ENCODE results near the gene WNT5B.

The WNT5B gene

DNA sequence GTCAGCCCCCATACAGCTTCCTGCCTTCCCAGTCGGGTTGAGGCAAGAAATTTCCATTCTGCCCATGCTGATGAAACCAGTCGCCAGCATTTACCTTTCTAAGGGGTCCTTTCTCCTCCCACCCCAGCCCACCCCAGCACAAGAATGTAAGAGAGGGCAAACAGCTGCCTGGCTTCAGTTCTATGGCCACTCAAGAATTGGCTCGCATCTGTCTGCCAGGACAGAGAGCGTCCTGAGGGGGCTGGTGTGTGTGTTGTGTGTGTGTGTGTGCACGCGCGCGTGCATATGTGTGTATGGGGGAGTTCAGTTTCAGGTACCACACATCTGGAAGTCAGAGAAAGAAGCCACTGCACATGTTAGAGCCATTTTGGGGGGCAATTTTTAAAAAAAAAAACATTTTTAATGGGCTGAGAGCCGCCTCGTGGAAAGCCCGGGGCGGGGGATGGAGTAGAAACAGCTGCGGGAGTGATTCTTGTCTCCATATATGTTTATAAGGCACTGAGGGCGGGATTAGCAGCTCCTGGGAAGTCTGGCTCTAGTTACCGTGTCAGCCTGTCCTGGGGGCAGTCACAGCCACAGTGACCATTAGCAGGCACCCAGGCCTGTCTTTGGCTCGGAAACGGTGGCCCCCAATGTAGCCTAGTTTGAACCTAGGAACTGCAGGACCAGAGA lies at the start of gene WNT5B:
WNT5B (plus strand) TSS at position 566 of the 672 bp plus-strand sequence. CDS start 2,124 bp downstream, outside the sequence.
- Mint-ChIP-seq H3K27ac (no peak within 1 kb of the TSS), H3K27me3 (peaks cover 21% of the 10 kb centered on the region), H3K4me1 (ENCODE audit: low read depth) (peaks cover 12% of the 10 kb centered on the region), H3K9me3 (ENCODE audit: low read depth) (no peaks in the 10 kb centered on the region), H3K4me3 (peak within 1 kb of the TSS; percentile 78), H3K36me3 (no peaks in the 10 kb centered on the region)

DNA sequence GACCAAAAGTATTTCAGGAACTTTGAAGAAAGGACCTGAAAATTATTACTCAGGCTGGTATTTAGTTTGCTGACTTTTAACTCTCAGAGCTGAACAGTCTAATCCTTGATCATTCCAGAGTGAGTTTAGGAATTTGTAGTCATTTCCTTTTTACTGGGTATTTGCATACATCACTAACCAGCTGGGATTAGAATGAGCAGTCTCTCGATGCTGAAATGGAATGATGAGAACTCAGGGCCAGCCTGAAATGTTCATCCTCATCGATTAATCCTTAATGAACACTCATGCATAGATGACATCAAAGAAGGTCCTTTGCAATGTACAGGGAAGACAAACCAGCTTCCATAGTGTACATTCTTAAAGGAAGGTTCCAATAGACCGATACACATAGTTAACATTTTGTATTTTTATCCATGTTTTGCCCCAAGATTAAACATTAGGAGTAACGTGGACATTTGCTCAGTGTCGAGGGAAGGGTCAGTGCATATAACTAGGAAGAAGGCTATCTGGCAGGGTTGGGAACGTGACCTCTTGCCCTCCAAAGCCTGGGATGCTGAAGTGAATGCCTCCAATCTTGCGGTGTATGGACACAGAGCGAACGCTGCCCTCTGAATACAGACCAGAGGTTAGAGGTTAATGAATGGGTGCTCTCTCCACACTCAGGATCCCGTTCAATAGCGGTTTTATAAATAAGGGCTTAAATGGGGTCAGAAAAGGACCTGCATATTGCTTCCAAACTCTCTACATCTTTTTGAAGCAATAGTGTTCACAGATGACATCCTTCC lies 49.2 kb upstream of the WNT5B start:
- no peak overlapping the region for H3K27ac Mint-ChIP-seq
- H3K9me3 Mint-ChIP-seq (ENCODE audit: low read depth), result no peaks in the 10 kb centered on the region
- peaks cover 8% of the 10 kb centered on the region for H3K4me1 Mint-ChIP-seq (ENCODE audit: low read depth)
- H3K27me3 Mint-ChIP-seq, result no peaks in the 10 kb centered on the region
- H3K4me3 Mint-ChIP-seq, result no peak overlapping the region
- H3K36me3 Mint-ChIP-seq, result no peaks in the 10 kb centered on the region

DNA sequence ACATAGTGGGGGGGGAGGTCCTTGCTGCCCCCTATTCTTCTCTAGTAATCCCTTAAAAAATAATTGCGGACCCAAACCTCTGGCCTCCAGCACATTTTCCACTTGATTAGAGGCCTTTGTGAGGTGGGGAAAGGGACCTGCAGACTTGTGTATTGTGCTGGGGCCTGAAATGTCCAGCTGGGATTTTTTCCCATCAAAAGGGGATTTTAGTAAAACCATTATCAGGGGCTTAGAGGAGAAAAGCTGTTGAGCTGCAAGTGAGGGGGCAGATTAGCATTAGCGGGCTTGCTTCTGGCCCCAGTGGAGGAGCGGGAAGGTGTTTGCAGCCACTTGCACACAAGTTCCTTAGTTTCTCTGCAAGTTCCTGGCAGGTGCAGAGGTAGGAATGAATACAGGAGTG lies 48.5 kb upstream of the WNT5B start:
- no peaks in the 10 kb centered on the region for H3K36me3 Mint-ChIP-seq
- H3K27ac Mint-ChIP-seq, result no peak overlapping the region
- no peaks in the 10 kb centered on the region for H3K9me3 Mint-ChIP-seq (ENCODE audit: low read depth)
- no peaks in the 10 kb centered on the region for H3K27me3 Mint-ChIP-seq
- peaks cover 8% of the 10 kb centered on the region for H3K4me1 Mint-ChIP-seq (ENCODE audit: low read depth)
- no peak overlapping the region for H3K4me3 Mint-ChIP-seq

DNA sequence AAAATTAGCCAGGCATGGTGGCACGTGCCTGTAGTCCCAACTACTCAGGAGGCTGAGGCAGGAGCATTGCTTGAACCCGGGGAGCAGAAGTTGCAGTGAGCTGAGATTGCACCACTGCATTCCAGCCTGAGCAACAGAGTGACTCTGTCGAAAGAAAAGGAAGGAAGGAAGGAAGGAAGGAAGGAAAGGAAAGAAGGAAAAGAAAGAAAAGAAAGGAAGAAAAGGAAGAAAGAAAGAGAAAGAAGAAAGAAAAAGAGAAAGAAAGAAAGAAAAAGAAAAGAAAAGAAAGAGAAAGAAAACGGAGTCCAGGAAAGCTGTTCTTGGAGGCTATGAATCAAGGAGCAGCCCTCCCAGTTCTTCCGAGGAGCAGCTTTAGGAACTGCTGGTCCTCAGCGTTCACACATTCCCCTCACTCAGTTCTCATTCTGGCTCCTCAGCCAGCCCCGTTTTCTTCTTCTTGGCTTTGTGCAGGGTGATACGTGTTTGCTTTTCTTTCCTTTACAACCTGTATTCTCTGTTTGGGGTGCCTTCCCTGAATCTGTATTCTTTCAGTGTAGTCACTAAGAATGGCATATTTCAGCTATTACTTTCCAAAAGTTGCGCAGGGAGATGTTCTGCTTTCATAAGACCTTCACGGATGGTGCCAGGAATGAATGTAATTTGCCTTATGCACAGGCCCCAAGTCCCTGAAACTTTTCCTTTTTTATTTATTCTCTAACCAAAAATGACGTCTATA lies 46.9 kb upstream of the WNT5B start:
- Mint-ChIP-seq H3K4me1 (ENCODE audit: low read depth) (peaks cover 9% of the 10 kb centered on the region), H3K27me3 (no peaks in the 10 kb centered on the region), H3K9me3 (ENCODE audit: low read depth) (no peaks in the 10 kb centered on the region), H3K27ac (peak overlapping the region; percentile 54), H3K4me3 (no peak overlapping the region), H3K36me3 (no peaks in the 10 kb centered on the region)

DNA sequence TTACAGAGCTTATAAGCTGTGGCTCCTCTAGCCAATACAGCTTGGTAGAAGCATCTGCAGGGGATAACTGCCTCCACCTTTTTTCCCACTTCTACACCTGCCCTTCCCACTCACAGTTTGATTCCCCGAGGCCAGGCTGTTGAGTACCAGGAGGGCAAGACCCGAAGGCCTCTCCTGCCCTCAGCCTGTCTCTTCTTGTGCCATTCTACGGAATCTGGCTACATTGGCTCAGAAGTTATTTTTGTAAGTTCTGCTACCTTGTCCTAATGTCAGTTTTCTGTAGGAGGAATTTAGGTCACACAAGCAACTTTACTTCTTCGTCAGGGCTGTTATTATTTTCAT lies 46.4 kb upstream of the WNT5B start:
- H3K4me1 Mint-ChIP-seq (ENCODE audit: low read depth), result peaks cover 14% of the 10 kb centered on the region
- no peaks in the 10 kb centered on the region for H3K9me3 Mint-ChIP-seq (ENCODE audit: low read depth)
- H3K27ac Mint-ChIP-seq, result no peak overlapping the region
- no peaks in the 10 kb centered on the region for H3K36me3 Mint-ChIP-seq
- no peaks in the 10 kb centered on the region for H3K27me3 Mint-ChIP-seq
- H3K4me3 Mint-ChIP-seq, result no peak overlapping the region

DNA sequence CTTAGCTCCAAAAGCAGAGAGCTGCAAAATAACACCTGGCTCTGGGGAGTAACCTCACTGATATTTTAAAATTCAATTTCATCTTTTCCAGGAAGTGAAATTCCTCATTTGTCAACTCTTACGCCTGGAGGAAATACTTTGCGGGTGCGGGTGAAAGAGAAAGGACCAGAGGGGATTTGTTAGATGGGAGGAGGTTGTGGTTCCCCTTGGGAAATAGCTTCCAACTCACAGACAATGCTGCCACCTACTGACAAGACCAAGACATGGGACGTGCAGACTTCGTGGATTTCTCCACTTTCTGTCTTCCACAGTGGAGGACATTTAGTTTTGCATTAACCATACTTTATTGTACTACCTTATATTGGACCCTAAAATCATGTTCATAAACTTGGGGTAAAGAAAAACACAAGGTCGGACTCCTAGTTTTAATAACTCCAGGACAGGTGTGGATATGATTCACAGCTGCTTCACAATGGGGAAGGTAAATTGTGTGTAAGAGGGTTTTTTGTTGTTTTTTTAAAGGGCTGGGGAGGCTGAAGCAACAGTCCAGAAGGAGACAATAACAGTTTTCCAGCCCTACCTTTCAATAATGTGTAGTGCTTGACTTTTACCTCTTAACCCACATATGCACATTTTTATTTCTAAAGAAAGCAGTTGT lies 45.5 kb upstream of the WNT5B start:
- Mint-ChIP-seq H3K4me3 (peak overlapping the region; percentile 11), H3K27ac (no peak overlapping the region), H3K4me1 (ENCODE audit: low read depth) (peaks cover 23% of the 10 kb centered on the region)

DNA sequence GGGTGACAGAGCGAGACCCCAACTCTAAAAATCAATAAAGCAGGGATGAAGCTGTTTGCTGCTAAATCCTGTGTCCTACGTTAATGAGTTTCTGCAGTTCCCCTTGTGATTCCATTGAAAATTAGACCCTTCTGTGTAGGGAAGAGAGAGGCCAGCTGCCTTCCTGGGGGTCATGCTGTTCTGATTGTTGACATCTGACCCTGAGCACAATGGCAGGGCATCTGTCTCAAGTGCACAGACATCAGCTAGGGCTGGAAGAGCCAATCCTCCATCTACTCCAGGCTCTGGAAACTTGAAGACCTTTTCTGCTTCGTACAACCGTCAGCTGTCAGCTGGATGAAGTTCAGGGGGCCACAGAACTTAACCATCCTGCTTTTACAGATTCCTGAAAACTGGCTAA lies 44.7 kb upstream of the WNT5B start:
- Mint-ChIP-seq H3K36me3 (no peaks in the 10 kb centered on the region), H3K4me3 (no peak overlapping the region), H3K27me3 (no peaks in the 10 kb centered on the region), H3K27ac (no peak overlapping the region), H3K9me3 (ENCODE audit: low read depth) (no peaks in the 10 kb centered on the region), H3K4me1 (ENCODE audit: low read depth) (peaks cover 27% of the 10 kb centered on the region)

More for the DNA sequence above, 45.5 kb upstream of the WNT5B start:
- no peaks in the 10 kb centered on the region for H3K27me3 Mint-ChIP-seq
- H3K9me3 Mint-ChIP-seq (ENCODE audit: low read depth), result no peaks in the 10 kb centered on the region
- H3K36me3 Mint-ChIP-seq, result no peaks in the 10 kb centered on the region

DNA sequence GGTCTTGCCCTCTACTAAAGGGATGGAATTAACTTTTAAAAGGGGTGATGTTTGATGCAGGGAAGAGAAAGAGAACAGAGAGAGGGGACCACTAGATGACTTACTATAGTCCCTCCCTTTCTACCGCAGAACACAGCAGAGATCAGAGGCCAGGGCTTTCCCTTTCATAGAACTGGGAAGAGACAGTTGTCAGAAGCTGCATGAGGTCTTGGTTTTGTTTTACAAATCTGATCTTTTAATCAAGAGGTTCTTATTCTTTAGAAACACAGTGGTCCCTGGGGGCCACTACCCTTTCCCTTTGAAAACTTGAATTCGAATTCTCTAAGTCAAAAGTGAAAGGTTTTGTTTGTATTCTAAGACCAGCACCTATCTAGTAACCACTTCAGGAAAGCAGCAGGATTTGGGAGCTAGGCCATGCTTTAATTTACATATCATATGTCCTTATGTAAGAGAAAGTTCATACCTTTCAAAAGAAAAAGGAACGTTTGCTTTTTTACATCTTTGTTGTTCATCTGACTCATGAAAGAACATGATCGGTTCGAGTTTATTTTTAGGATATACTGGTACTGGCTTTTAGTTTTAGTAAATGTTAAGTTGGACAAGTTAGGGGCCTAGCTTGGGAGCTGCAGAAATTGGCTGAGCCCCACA lies 41.0 kb upstream of the WNT5B start:
- Mint-ChIP-seq H3K27ac (peak overlapping the region; percentile 88), H3K4me3 (peak overlapping the region; percentile 54), H3K9me3 (ENCODE audit: low read depth) (no peaks in the 10 kb centered on the region), H3K27me3 (no peaks in the 10 kb centered on the region), H3K36me3 (peaks cover 3% of the 10 kb centered on the region), H3K4me1 (ENCODE audit: low read depth) (peaks cover 62% of the 10 kb centered on the region)

DNA sequence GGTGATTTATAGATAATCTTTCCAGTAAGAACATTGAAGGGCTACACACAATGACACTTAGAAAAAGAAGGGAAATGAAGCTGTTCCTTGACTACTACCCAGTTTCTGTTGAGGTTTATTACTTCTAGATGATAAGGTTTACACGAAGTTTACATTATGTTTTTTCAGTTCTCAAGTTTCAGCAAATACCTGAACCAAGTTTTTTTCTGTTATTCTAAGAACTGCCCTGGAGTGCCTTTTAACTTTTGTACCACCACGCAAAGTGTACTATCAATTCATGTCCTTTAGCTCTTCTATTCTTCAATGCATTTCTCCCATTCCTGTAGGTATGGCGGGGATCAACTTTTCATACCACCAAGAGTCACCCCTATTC lies 40.5 kb upstream of the WNT5B start:
- peak overlapping the region; percentile 54 for H3K4me3 Mint-ChIP-seq
- H3K9me3 Mint-ChIP-seq (ENCODE audit: low read depth), result no peaks in the 10 kb centered on the region
- H3K36me3 Mint-ChIP-seq, result peaks cover 3% of the 10 kb centered on the region
- H3K27me3 Mint-ChIP-seq, result no peaks in the 10 kb centered on the region
- H3K27ac Mint-ChIP-seq, result peak overlapping the region; percentile 88
- peaks cover 58% of the 10 kb centered on the region for H3K4me1 Mint-ChIP-seq (ENCODE audit: low read depth)

DNA sequence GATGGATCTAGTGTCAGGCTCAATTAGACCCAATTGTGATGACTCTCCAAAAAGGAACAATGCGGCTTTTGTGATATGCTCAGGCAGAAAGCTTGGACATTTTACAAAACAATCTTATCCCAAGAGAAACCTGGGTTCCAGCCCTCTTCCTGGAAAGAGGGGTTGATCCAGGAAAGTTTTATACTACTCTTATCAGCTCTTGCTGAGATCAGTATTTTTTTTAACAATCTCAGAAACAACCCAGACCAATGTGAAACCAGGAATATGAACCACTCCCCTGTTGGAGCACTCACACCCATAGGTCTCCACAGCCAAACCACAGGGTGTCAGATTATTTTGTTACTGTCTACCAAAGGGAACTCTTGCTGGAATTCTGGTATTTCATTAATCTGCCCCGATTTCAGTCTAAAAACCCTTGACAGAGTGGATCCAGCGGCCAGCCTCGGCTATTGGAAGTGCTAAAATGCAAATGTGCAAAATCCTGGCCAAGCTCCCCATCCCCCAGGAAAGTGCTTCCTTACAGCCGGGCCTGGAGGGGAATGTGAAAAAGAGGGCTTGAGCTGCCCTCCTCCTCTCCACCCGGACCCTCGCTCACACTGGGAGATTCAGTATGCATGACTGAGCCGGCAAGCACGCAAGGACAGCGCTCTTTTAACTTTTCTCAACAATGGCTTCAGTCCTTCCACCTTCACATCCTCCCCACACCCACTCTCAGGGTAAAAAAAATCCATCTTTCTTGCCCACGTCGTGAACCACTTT lies 38.6 kb upstream of the WNT5B start:
- no peaks in the 10 kb centered on the region for H3K27me3 Mint-ChIP-seq
- H3K4me3 Mint-ChIP-seq, result peak overlapping the region; percentile 94
- peaks cover 3% of the 10 kb centered on the region for H3K36me3 Mint-ChIP-seq
- peaks cover 64% of the 10 kb centered on the region for H3K4me1 Mint-ChIP-seq (ENCODE audit: low read depth)
- peak overlapping the region; percentile 89 for H3K27ac Mint-ChIP-seq
- H3K9me3 Mint-ChIP-seq (ENCODE audit: low read depth), result no peaks in the 10 kb centered on the region

DNA sequence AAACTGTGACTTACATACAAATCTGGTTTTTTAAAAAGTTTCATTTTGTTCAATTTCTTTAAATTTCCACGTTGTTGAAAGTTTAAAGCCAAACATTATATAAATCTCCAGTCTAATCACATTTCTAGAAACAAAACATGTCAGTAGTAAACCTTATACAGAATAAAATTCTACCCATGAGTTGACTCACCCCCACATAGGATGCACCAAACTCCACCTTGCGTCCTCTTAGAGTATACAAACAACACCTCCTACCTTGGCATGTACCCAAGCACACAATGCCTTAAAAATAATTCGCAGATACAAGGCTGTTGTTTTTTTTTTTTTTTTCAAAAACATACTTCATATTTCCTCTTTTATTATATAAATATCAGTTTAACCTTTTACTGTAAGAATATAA lies 38.0 kb upstream of the WNT5B start:
- H3K9me3 Mint-ChIP-seq (ENCODE audit: low read depth), result no peaks in the 10 kb centered on the region
- peak overlapping the region; percentile 94 for H3K4me3 Mint-ChIP-seq
- no peaks in the 10 kb centered on the region for H3K27me3 Mint-ChIP-seq
- H3K36me3 Mint-ChIP-seq, result peaks cover 3% of the 10 kb centered on the region
- H3K27ac Mint-ChIP-seq, result peak overlapping the region; percentile 89
- H3K4me1 Mint-ChIP-seq (ENCODE audit: low read depth), result peaks cover 69% of the 10 kb centered on the region

DNA sequence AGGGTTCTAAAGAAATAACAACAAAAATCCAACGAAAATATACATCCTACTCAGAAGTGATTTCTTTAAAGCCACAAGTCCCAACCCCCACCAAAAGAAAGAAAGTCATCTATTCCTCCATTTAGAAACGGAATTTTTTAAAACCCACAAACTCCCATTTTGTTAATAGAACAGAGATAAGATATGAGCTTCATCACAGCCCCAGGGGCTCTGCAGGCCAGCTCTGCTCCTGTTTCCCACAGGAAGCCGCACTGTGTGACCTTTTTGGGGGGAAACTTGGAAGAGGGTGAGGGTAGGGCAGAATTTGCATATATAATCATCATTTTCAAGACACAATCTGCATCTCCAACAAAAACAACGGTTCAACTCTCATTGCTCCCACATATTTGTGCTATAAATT lies 37.5 kb upstream of the WNT5B start:
- Mint-ChIP-seq H3K27ac (peak overlapping the region; percentile 82), H3K9me3 (ENCODE audit: low read depth) (no peaks in the 10 kb centered on the region), H3K36me3 (peaks cover 3% of the 10 kb centered on the region), H3K4me1 (ENCODE audit: low read depth) (peaks cover 71% of the 10 kb centered on the region), H3K27me3 (no peaks in the 10 kb centered on the region), H3K4me3 (peak overlapping the region; percentile 94)

DNA sequence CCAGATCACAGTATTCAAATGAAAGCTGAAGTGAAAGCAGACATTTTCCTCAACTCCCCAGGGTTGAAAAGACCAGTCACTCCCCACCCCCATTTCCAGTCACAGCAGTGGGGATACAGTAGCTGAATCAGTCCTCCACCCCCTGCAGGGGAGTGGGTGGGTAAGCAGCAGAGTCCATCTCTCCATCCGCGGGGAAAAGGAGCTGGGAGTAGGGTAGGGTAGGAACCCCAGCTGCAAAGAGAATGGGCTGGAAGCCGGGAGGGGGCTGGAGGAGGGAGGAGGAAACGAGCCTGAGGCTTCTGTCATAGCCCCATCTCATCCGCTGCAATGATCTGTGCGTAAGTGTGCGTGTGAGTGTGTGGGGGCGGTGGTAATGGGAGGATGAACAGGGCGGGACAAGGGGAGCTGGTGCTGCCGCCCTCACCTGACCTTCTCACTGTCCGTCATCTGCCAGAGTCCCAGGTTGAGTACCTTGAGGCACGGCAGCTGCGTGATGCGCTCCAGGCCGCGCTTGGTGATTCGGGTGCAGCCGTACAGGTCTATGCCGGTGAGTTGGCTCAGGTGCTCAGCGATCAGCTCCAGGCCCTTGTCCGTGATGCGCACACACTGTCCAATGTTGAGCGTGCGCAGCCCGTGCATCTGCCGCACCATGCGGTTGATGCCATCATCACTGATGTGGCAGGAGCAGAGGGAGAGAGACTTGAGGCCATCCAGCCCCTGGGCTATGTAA lies 36.4 kb upstream of the WNT5B start:
- H3K36me3 Mint-ChIP-seq, result peaks cover 3% of the 10 kb centered on the region
- H3K9me3 Mint-ChIP-seq (ENCODE audit: low read depth), result no peaks in the 10 kb centered on the region
- H3K4me3 Mint-ChIP-seq, result peak overlapping the region; percentile 94
- no peaks in the 10 kb centered on the region for H3K27me3 Mint-ChIP-seq
- peak overlapping the region; percentile 88 for H3K27ac Mint-ChIP-seq
- peaks cover 66% of the 10 kb centered on the region for H3K4me1 Mint-ChIP-seq (ENCODE audit: low read depth)

All from activated naive CD8-positive, alpha-beta T cell (primary cell).